Neural progenitor cell (in vitro differentiated cells): Measurements from ENCODE around the gene IGSF8.

Experiments used
- CTCF ChIP-seq: fragments of 200-600 bp; sonication (generic); IDR thresholded peaks from 2 replicates; pipeline ENCODE4 v1.5.1; 2017; ENCODE audit warnings: antibody characterized with exemption, mild to moderate bottlenecking
- EZH2phosphoT487 ChIP-seq: fragments of 200-600 bp; sonication (generic); IDR thresholded peaks from 2 replicates; pipeline ENCODE4 v1.6.1; 2017; ENCODE audit warnings: antibody characterized with exemption

GRCh38 chr1:160127381-160127780 lies 29.0 kb upstream of the IGSF8 start:
- TF ChIP-seq CTCF (no peak), EZH2phosphoT487 (no peak)
